ENCODE measurements around the gene GPAM. TPM values are rescaled to one million over a fixed set of nuclear protein-coding genes. Genes with fewer than 3 reads are reported as not detected.
"Not testable (repeated sequence)": the region's sequence is repeated elsewhere in the genome, so short reads cannot be mapped to it uniquely, and the experiment has no call there.

Gene GPAM
- total RNA-seq, 6 donors from 2014 or later = 6.7 to 26.2 (median 10.6) TPM

DNA sequence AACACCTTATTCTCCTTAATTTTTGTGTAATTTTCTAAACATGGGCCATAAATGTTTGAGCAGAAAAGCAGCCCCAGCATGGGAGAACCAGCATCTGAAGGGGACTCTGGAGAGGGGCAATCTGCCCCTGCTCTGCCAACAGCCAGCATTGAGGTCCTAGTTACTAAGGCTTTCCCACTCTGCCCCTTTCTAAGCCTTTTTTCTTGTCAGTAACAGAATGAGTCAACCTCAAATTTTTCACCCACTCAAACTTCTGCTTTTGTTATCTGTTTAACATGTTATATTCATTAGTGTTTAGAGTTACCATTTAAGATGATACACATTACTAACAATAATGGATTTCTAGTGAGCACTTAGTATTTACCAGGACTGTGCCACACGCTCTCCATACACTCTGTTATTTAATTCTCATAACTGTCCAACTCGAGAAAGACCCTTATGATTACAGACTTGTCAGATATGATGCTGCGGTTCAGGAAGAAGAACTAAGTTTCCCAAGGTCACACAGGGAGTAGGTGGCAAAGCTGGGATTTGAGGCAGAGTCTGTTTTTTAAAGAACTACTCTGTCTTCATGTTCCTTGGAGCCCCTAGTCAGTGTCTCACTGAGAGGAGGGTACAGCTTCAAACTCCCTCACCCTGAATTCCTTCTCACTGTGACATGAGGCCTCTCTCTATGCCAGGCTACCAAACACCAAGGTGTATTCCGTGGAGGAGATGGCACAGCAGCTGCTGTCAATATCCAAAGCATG, 19.9 kb upstream of the GPAM start:
- Histone ChIP-seq H3K27ac (no peak overlapping the region), H3K36me3 (no peaks in the 10 kb centered on the region), H3K9me3 (no peaks in the 10 kb centered on the region), H3K4me3 (no peak overlapping the region), H3K4me1 (no peaks in the 10 kb centered on the region), H3K27me3 (no peaks in the 10 kb centered on the region)
- DNase-seq = no peak
- TF ChIP-seq EP300 (IDR thresholded peaks at IDR 0.05) (no peak), POLR2AphosphoS5 (IDR thresholded peaks at IDR 0.05) (no peak), POLR2A (IDR thresholded peaks at IDR 0.05) (no peak), CTCF (IDR thresholded peaks at IDR 0.05) (no peak)
- 74 to 80% methylated on average over 4 of the region's 4 CpGs for WGBS, 2 donors
- ATAC-seq (ENCODE audit: low FRiP score in 2 of 2) = no peak

DNA sequence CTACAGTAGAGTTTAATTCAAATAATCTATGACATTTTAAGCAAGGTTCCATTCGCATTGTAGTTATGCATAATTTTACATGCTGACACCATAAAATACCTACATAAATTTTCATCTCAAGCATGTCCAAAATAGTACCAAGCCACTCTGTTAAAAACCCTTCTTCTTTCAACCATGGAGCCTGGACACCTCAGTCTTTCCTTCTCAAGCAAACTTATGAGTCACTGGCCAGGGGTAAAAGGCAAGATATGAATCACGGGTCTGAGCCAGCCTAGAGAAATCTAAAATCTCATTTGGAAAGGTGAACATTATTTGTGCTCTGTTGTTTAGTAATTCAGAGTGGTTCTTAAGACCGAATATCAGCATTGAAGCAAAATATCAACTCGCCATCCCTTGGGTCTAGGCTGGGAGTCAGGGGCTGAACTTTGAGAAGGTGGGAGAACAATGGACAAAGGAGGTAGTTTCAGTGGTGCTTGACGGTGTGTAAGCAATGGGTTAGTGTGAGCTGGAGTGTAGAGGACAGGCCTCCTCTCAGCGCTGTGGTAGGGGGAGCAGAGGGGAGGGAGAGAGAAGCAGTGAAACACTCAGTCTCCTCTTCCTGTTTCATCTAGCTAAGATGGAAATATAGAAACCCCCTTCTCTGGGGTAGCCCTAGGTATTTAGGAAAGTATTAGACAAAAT, 19.1 kb upstream of the GPAM start:
- Histone ChIP-seq H3K4me3 (no peak overlapping the region), H3K4me1 (no peaks in the 10 kb centered on the region), H3K27ac (no peak overlapping the region), H3K36me3 (no peaks in the 10 kb centered on the region), H3K27me3 (no peaks in the 10 kb centered on the region), H3K9me3 (no peaks in the 10 kb centered on the region)
- no peak for TF ChIP-seq POLR2AphosphoS5 (IDR thresholded peaks at IDR 0.05)
- TF ChIP-seq EP300 (IDR thresholded peaks at IDR 0.05) = no peak
- TF ChIP-seq POLR2A (IDR thresholded peaks at IDR 0.05) = no peak
- WGBS, 2 donors = 76 to 87% methylated on average over 6 of the region's 6 CpGs
- DNase-seq = no peak
- ATAC-seq (ENCODE audit: low FRiP score in 2 of 2) = no peak

- TF ChIP-seq POLR2A (IDR thresholded peaks at IDR 0.05) = no peak
- no peak for TF ChIP-seq CTCF (IDR thresholded peaks at IDR 0.05)
- no peak for TF ChIP-seq POLR2AphosphoS5 (IDR thresholded peaks at IDR 0.05)
- TF ChIP-seq EP300 (IDR thresholded peaks at IDR 0.05) = no peak
- Histone ChIP-seq H3K9me3 (no peaks in the 10 kb centered on the region), H3K27ac (no peak overlapping the region), H3K4me1 (no peaks in the 10 kb centered on the region), H3K4me3 (no peak overlapping the region), H3K27me3 (no peaks in the 10 kb centered on the region), H3K36me3 (no peaks in the 10 kb centered on the region)
- ATAC-seq (ENCODE audit: low FRiP score in 2 of 2) = no peak
- DNase-seq = no peak
- 88 to 100% methylated on average over 1 of the region's 1 CpG for WGBS, 2 donors
Measured at GRCh38 chr10:112202076-112202475, 18.5 kb upstream of the GPAM start.

- Histone ChIP-seq H3K4me3 (no peak overlapping the region), H3K27me3 (no peaks in the 10 kb centered on the region), H3K27ac (no peak overlapping the region), H3K9me3 (no peaks in the 10 kb centered on the region), H3K4me1 (no peaks in the 10 kb centered on the region), H3K36me3 (no peaks in the 10 kb centered on the region)
- no peak for DNase-seq
- WGBS, 2 donors = 58 to 65% methylated on average over 1 of the region's 1 CpG
- TF ChIP-seq POLR2AphosphoS5 (IDR thresholded peaks at IDR 0.05) = no peak
- TF ChIP-seq CTCF (IDR thresholded peaks at IDR 0.05) = no peak
- no peak for TF ChIP-seq POLR2A (IDR thresholded peaks at IDR 0.05)
- TF ChIP-seq EP300 (IDR thresholded peaks at IDR 0.05) = no peak
- no peak for ATAC-seq (ENCODE audit: low FRiP score in 2 of 2)
Measured at GRCh38 chr10:112201334-112201733, 17.8 kb upstream of the GPAM start.

- not testable (repeated sequence) for H3K27me3 ChIP-seq; H3K4me3 ChIP-seq; H3K27ac ChIP-seq; H3K9me3 ChIP-seq; H3K4me1 ChIP-seq; H3K36me3 ChIP-seq; ATAC-seq (ENCODE audit: low FRiP score in 2 of 2); DNase-seq
- WGBS, 2 donors = 65 to 90% methylated on average over 5 of the region's 5 CpGs
Measured at GRCh38 chr10:112200259-112200658, 16.7 kb upstream of the GPAM start.

- WGBS, 2 donors = 88% methylated on average over 1 of the region's 2 CpGs; no CpG with 5 or more reads in 1 of the 2 donors
- ATAC-seq (ENCODE audit: low FRiP score in 2 of 2); H3K36me3 ChIP-seq; DNase-seq; H3K27ac ChIP-seq; H3K9me3 ChIP-seq; H3K27me3 ChIP-seq; H3K4me3 ChIP-seq; H3K4me1 ChIP-seq: not testable (repeated sequence)
Measured at GRCh38 chr10:112197662-112198061, 14.1 kb upstream of the GPAM start.

All from upper lobe of left lung (tissue), 6 donors.